Neural crest cell (in vitro differentiated cells): ENCODE data around the gene RYR2. TPM values are rescaled to one million over a fixed set of nuclear protein-coding genes. Genes with fewer than 3 reads are reported as not detected.

Source experiments
- DNase-seq: peaks from one replicate; pipeline ENCODE4 v3.0.0; 2021; ENCODE audit warnings: low read depth, mixed read lengths, low spot score
- H3K27ac Mint-ChIP-seq: one replicate; pipeline ENCODE4 v1.8.0; 2021; ENCODE audit warnings: mild to moderate bottlenecking, mixed read lengths; ENCODE audit not compliant: unreplicated experiment
- H3K27me3 Mint-ChIP-seq: 2 replicates; pipeline ENCODE4 v1.8.0; 2021; ENCODE audit warnings: low read depth, mild to moderate bottlenecking, mixed read lengths
- H3K36me3 Mint-ChIP-seq: 2 replicates; pipeline ENCODE4 v1.8.0; 2021; ENCODE audit warnings: low read depth, mild to moderate bottlenecking, mixed read lengths
- H3K4me1 Mint-ChIP-seq: 2 replicates; pipeline ENCODE4 v1.8.0; 2021; ENCODE audit warnings: mixed read lengths
- H3K4me3 Mint-ChIP-seq: one replicate; pipeline ENCODE4 v1.8.0; 2021; ENCODE audit warnings: mild to moderate bottlenecking, mixed read lengths
- H3K9me3 Mint-ChIP-seq: 2 replicates; pipeline ENCODE4 v1.8.0; 2021; ENCODE audit warnings: mixed read lengths
- CTCF ChIP-seq: fragments of 200-600 bp; sonication (generic); conservative IDR thresholded peaks from 2 replicates; pipeline ENCODE4 v1.5.0; 2021; ENCODE audit warnings: antibody characterized with exemption, mild to moderate bottlenecking
- total RNA-seq: library from RNA; stranded (reverse); gene quantifications from 2 replicates; pipeline ENCODE4 v1.2.1, GENCODE V29; 2021

Gene RYR2
- total RNA-seq, 1 donor from 2014 or later: 0.07 TPM

GRCh38 chr1:237070519-237070918, 28.5 kb downstream of the RYR2 start:
- Mint-ChIP-seq H3K9me3 (peaks cover 2% of the 10 kb centered on the region), H3K27ac (no peak overlapping the region), H3K4me1 (peaks cover 6% of the 10 kb centered on the region), H3K27me3 (peaks cover 5% of the 10 kb centered on the region), H3K36me3 (peaks cover 9% of the 10 kb centered on the region), H3K4me3 (no peak overlapping the region)
- no peak for TF ChIP-seq CTCF
- no peak for DNase-seq

- no peak for TF ChIP-seq CTCF
- H3K4me1 Mint-ChIP-seq: peaks cover 6% of the 10 kb centered on the region
- no peak overlapping the region for H3K4me3 Mint-ChIP-seq
- no peak overlapping the region for H3K27ac Mint-ChIP-seq
- peaks cover 2% of the 10 kb centered on the region for H3K9me3 Mint-ChIP-seq
- peaks cover 9% of the 10 kb centered on the region for H3K36me3 Mint-ChIP-seq
- DNase-seq: no peak
- peaks cover 3% of the 10 kb centered on the region for H3K27me3 Mint-ChIP-seq
Measured at GRCh38 chr1:237071641-237072420, 29.8 kb downstream of the RYR2 start.

GRCh38 chr1:237074371-237075117, 32.6 kb downstream of the RYR2 start:
- H3K36me3 Mint-ChIP-seq: peaks cover 9% of the 10 kb centered on the region
- H3K4me1 Mint-ChIP-seq: peaks cover 6% of the 10 kb centered on the region
- H3K27me3 Mint-ChIP-seq: peaks cover 3% of the 10 kb centered on the region
- H3K27ac Mint-ChIP-seq: no peak overlapping the region
- no peak for DNase-seq
- TF ChIP-seq CTCF: no peak
- H3K9me3 Mint-ChIP-seq: peaks cover 2% of the 10 kb centered on the region
- H3K4me3 Mint-ChIP-seq: peak overlapping the region; percentile 56

GRCh38 chr1:237084341-237085077, 42.5 kb downstream of the RYR2 start:
- no peaks in the 10 kb centered on the region for H3K36me3 Mint-ChIP-seq
- H3K4me1 Mint-ChIP-seq: no peaks in the 10 kb centered on the region
- H3K4me3 Mint-ChIP-seq: no peak overlapping the region
- TF ChIP-seq CTCF: no peak
- peaks cover 9% of the 10 kb centered on the region for H3K27me3 Mint-ChIP-seq
- no peak for DNase-seq
- peaks cover 3% of the 10 kb centered on the region for H3K9me3 Mint-ChIP-seq
- H3K27ac Mint-ChIP-seq: no peak overlapping the region

GRCh38 chr1:237091691-237092090, 49.7 kb downstream of the RYR2 start:
- Mint-ChIP-seq H3K36me3 (no peaks in the 10 kb centered on the region), H3K4me1 (no peaks in the 10 kb centered on the region), H3K4me3 (no peak overlapping the region), H3K9me3 (no peaks in the 10 kb centered on the region), H3K27me3 (peaks cover 12% of the 10 kb centered on the region), H3K27ac (no peak overlapping the region)
- no peak for TF ChIP-seq CTCF
- no peak for DNase-seq
